HEK293 (cell line): ENCODE data around the gene TMEM233.

Source experiments
- ATF2 ChIP-seq: fragments of 450-650 bp; formaldehyde crosslinking; IDR thresholded peaks from 2 replicates; pipeline ENCODE4 v1.5.1; 2016; ENCODE audit warnings: missing biosample characterization, missing genetic modification characterization, low read depth
- CTCF ChIP-seq: fragments of 450-650 bp; formaldehyde crosslinking; IDR thresholded peaks from 2 replicates; pipeline ENCODE4 v1.5.1; 2016; ENCODE audit warnings: missing biosample characterization, missing genetic modification characterization
- PATZ1 ChIP-seq: fragments of 450-650 bp; formaldehyde crosslinking; IDR thresholded peaks from 2 replicates; pipeline ENCODE4 v1.5.1; 2016; ENCODE audit warnings: missing biosample characterization, missing genetic modification characterization
- SP2 ChIP-seq: fragments of 450-650 bp; formaldehyde crosslinking; IDR thresholded peaks from 2 replicates; pipeline ENCODE4 v1.5.1; 2016; ENCODE audit warnings: missing biosample characterization, missing genetic modification characterization
- ZBTB17 ChIP-seq: fragments of 450-650 bp; formaldehyde crosslinking; IDR thresholded peaks from 2 replicates; pipeline ENCODE4 v1.5.1; 2016; ENCODE audit warnings: missing biosample characterization, missing genetic modification characterization
- ZBTB7A ChIP-seq: fragments of 450-650 bp; formaldehyde crosslinking; IDR thresholded peaks from 2 replicates; pipeline ENCODE4 v1.5.1; 2016; ENCODE audit warnings: low read depth, missing biosample characterization, missing genetic modification characterization
- ZNF16 ChIP-seq: fragments of 450-650 bp; formaldehyde crosslinking; IDR thresholded peaks from 2 replicates; pipeline ENCODE4 v1.5.1; 2016; ENCODE audit warnings: low read depth, missing biosample characterization, missing genetic modification characterization
- ZNF24 ChIP-seq: fragments of 450-650 bp; formaldehyde crosslinking; IDR thresholded peaks from 2 replicates; pipeline ENCODE4 v1.5.1; 2016; ENCODE audit warnings: missing biosample characterization, missing genetic modification characterization
- ZNF274 ChIP-seq, 2 experiments: fragments of 200-500 bp in 1 of 2; fragments of 450-650 bp in 1 of 2; sonication (Bioruptor generic) in 1 of 2; formaldehyde crosslinking in 1 of 2; IDR thresholded peaks; 2 replicates each; pipeline versions ENCODE4 v1.5.1 to v1.6.1; 2014 to 2016; ENCODE audit warnings: borderline replicate concordance in 1 of 2, inconsistent platforms in 1 of 2, low read length in 1 of 2, missing biosample characterization in 1 of 2, missing genetic modification characterization in 1 of 2
- ZNF416 ChIP-seq: fragments of 450-650 bp; formaldehyde crosslinking; IDR thresholded peaks from 2 replicates; pipeline ENCODE4 v1.5.1; 2016; ENCODE audit warnings: missing biosample characterization, missing genetic modification characterization
- ZNF501 ChIP-seq: fragments of 450-650 bp; formaldehyde crosslinking; IDR thresholded peaks from 2 replicates; pipeline ENCODE4 v1.5.1; 2016; ENCODE audit warnings: missing biosample characterization, missing genetic modification characterization
- ZNF792 ChIP-seq: fragments of 450-650 bp; formaldehyde crosslinking; IDR thresholded peaks from 2 replicates; pipeline ENCODE4 v1.5.1; 2016; ENCODE audit warnings: missing biosample characterization, missing genetic modification characterization

GRCh38 chr12:119674560-119674959, 81.0 kb downstream of the TMEM233 start:
- TF ChIP-seq ZNF16 (no peak), CTCF (tag by site-specific recombination) (no peak), ZBTB17 (tag by site-specific recombination) (no peak), ZNF274 (IDR thresholded peaks at IDR 0.05; ENCODE audit: low read length) (no peak), ZNF274 (tag by site-specific recombination; IDR thresholded peaks at IDR 0.05; ENCODE audit: borderline replicate concordance) (no peak), SP2 (tag by site-specific recombination) (no peak), ATF2 (no peak), ZBTB7A (no peak), PATZ1 (tag by site-specific recombination) (no peak), ZNF501 (tag by site-specific recombination) (no peak), ZNF24 (no peak), ZNF416 (tag by site-specific recombination) (no peak), ZNF792 (tag by site-specific recombination) (no peak)
